HAP-1 (cell line): Measurements from ENCODE around the gene RHEB.

Experiments
- DNase-seq, 2 experiments: peaks; one replicate each; pipeline ENCODE4 v3.0.0-alpha.2; 2016 to 2020; ENCODE audit warnings: low spot score in 2 of 2
- H3K27me3 ChIP-seq: fragments of 250-450 bp; sonication (Bioruptor Pico); 2 replicates; pipeline ENCODE4 v1.5.1; 2020; ENCODE audit warnings: low read depth, mild to moderate bottlenecking, moderate library complexity
- H3K36me3 ChIP-seq: fragments of 250-450 bp; sonication (Bioruptor Pico); replicated peaks from 2 replicates; pipeline ENCODE4 v1.5.1; 2020; ENCODE audit warnings: mild to moderate bottlenecking
- H3K4me1 ChIP-seq: fragments of 250-450 bp; sonication (Bioruptor Pico); 2 replicates; pipeline ENCODE4 v1.5.1; 2020; ENCODE audit warnings: mild to moderate bottlenecking
- H3K4me3 ChIP-seq: fragments of 250-450 bp; sonication (Bioruptor Pico); 2 replicates; pipeline ENCODE4 v1.5.1; 2020; ENCODE audit warnings: mild to moderate bottlenecking, moderate library complexity
- H3K9me3 ChIP-seq: fragments of 250-450 bp; sonication (Bioruptor Pico); 2 replicates; pipeline ENCODE4 v1.5.1; 2020; ENCODE audit warnings: mild to moderate bottlenecking, moderate library complexity
- in situ Hi-C: fragments of 300-500 bp; cut with MboI; formaldehyde crosslinking; loops from 3 replicates; pipeline ENCODE4 v1.14.3; 2020; ENCODE audit warnings: low sequenced_read_pairs, inconsistent platforms, mixed read lengths

RHEB gene

GRCh38 chr7:151438864-151439601, 80.7 kb downstream of the RHEB start:
- no peak for DNase-seq
- Histone ChIP-seq H3K9me3 (no peaks in the 10 kb centered on the region), H3K27me3 (no peaks in the 10 kb centered on the region), H3K4me1 (no peaks in the 10 kb centered on the region), H3K36me3 (no peaks in the 10 kb centered on the region), H3K4me3 (no peak overlapping the region)
- in situ Hi-C loops: no loop called here

- no peaks in the 10 kb centered on the region for H3K36me3 ChIP-seq
- no peaks in the 10 kb centered on the region for H3K27me3 ChIP-seq
- H3K4me3 ChIP-seq: no peak overlapping the region
- H3K4me1 ChIP-seq: no peaks in the 10 kb centered on the region
- DNase-seq: no peak
- in situ Hi-C loops: no loop called here
- no peaks in the 10 kb centered on the region for H3K9me3 ChIP-seq
Measured at GRCh38 chr7:151437866-151438516, 81.7 kb downstream of the RHEB start.

- no peaks in the 10 kb centered on the region for H3K9me3 ChIP-seq
- no peak overlapping the region for H3K4me3 ChIP-seq
- no peak for DNase-seq
- in situ Hi-C loops: no loop called here
- no peaks in the 10 kb centered on the region for H3K27me3 ChIP-seq
- no peaks in the 10 kb centered on the region for H3K4me1 ChIP-seq
- H3K36me3 ChIP-seq: no peaks in the 10 kb centered on the region
Measured at GRCh38 chr7:151437159-151437553, 82.5 kb downstream of the RHEB start.

GRCh38 chr7:151436446-151437158, 83.1 kb downstream of the RHEB start:
- H3K36me3 ChIP-seq: no peaks in the 10 kb centered on the region
- no peaks in the 10 kb centered on the region for H3K27me3 ChIP-seq
- no peaks in the 10 kb centered on the region for H3K4me1 ChIP-seq
- no peak for DNase-seq
- in situ Hi-C loops: no loop called here
- no peak overlapping the region for H3K4me3 ChIP-seq
- no peaks in the 10 kb centered on the region for H3K9me3 ChIP-seq

GRCh38 chr7:151435971-151436370, 83.7 kb downstream of the RHEB start:
- in situ Hi-C loops: no loop called here
- no peaks in the 10 kb centered on the region for H3K27me3 ChIP-seq

GRCh38 chr7:151435103-151435916, 84.4 kb downstream of the RHEB start:
- no peaks in the 10 kb centered on the region for H3K36me3 ChIP-seq
- DNase-seq: no peak
- H3K9me3 ChIP-seq: no peaks in the 10 kb centered on the region
- no peak overlapping the region for H3K4me3 ChIP-seq
- in situ Hi-C loops: no loop called here
- H3K4me1 ChIP-seq: no peaks in the 10 kb centered on the region
- no peaks in the 10 kb centered on the region for H3K27me3 ChIP-seq

More at GRCh38 chr7:151435971-151436370, 83.7 kb downstream of the RHEB start:
- Histone ChIP-seq H3K4me3 (no peak overlapping the region), H3K36me3 (no peaks in the 10 kb centered on the region), H3K9me3 (no peaks in the 10 kb centered on the region), H3K4me1 (no peaks in the 10 kb centered on the region)
- DNase-seq: no peak

GRCh38 chr7:151434549-151434948, 85.1 kb downstream of the RHEB start:
- Histone ChIP-seq H3K27me3 (no peaks in the 10 kb centered on the region), H3K4me3 (no peak overlapping the region), H3K9me3 (no peaks in the 10 kb centered on the region), H3K4me1 (no peaks in the 10 kb centered on the region), H3K36me3 (no peaks in the 10 kb centered on the region)
- in situ Hi-C loops: no loop called here
- no peak for DNase-seq

- no peaks in the 10 kb centered on the region for H3K9me3 ChIP-seq
- no peaks in the 10 kb centered on the region for H3K36me3 ChIP-seq
- no peak for DNase-seq
- in situ Hi-C loops: no loop called here
- H3K4me1 ChIP-seq: no peaks in the 10 kb centered on the region
- no peak overlapping the region for H3K4me3 ChIP-seq
- H3K27me3 ChIP-seq: no peaks in the 10 kb centered on the region
Measured at GRCh38 chr7:151433721-151434400, 85.8 kb downstream of the RHEB start.

- in situ Hi-C loops: no loop called here
- Histone ChIP-seq H3K9me3 (no peaks in the 10 kb centered on the region), H3K36me3 (no peaks in the 10 kb centered on the region), H3K4me3 (no peak overlapping the region), H3K27me3 (no peaks in the 10 kb centered on the region), H3K4me1 (no peaks in the 10 kb centered on the region)
- no peak for DNase-seq
Measured at GRCh38 chr7:151432658-151433521, 86.8 kb downstream of the RHEB start.

GRCh38 chr7:151431768-151432311, 87.9 kb downstream of the RHEB start:
- no peaks in the 10 kb centered on the region for H3K9me3 ChIP-seq
- DNase-seq: no peak
- in situ Hi-C loops: no loop called here
- H3K4me3 ChIP-seq: no peak overlapping the region
- no peaks in the 10 kb centered on the region for H3K36me3 ChIP-seq
- H3K27me3 ChIP-seq: no peaks in the 10 kb centered on the region
- H3K4me1 ChIP-seq: no peaks in the 10 kb centered on the region

- no peak overlapping the region for H3K4me3 ChIP-seq
- in situ Hi-C loops: no loop called here
- no peaks in the 10 kb centered on the region for H3K9me3 ChIP-seq
- H3K4me1 ChIP-seq: no peaks in the 10 kb centered on the region
- DNase-seq: no peak
- no peaks in the 10 kb centered on the region for H3K27me3 ChIP-seq
- no peaks in the 10 kb centered on the region for H3K36me3 ChIP-seq
Measured at GRCh38 chr7:151431281-151431767, 88.4 kb downstream of the RHEB start.
